Muscle of back (tissue), 11 donors: ENCODE measurements around the gene TSBP1. TPM values are rescaled to one million over a fixed set of nuclear protein-coding genes. Genes with fewer than 3 reads are reported as not detected.
A peak's percentile ranks its signal among the peaks of the same experiment; 100 is the strongest.
"Not testable (repeated sequence)": the region's sequence is repeated elsewhere in the genome, so short reads cannot be mapped to it uniquely, and the experiment has no call there.

Source experiments
- DNase-seq, 3 donors: peaks; one replicate each; pipeline versions ENCODE4 v3.0.0 to v3.0.0-alpha.2; 2013
- polyA plus RNA-seq, 10 donors: library from polyadenylated mRNA; unstranded; fragments of 120-200 nt; gene quantifications; one replicate each; pipeline ENCODE4 v1.2.1, GENCODE V29; 2013; ENCODE audit not compliant: insufficient read length in 10 of 10

The TSBP1 gene
- polyA plus RNA-seq, 10 donors = 0.45 TPM; not detected in 9

DNA sequence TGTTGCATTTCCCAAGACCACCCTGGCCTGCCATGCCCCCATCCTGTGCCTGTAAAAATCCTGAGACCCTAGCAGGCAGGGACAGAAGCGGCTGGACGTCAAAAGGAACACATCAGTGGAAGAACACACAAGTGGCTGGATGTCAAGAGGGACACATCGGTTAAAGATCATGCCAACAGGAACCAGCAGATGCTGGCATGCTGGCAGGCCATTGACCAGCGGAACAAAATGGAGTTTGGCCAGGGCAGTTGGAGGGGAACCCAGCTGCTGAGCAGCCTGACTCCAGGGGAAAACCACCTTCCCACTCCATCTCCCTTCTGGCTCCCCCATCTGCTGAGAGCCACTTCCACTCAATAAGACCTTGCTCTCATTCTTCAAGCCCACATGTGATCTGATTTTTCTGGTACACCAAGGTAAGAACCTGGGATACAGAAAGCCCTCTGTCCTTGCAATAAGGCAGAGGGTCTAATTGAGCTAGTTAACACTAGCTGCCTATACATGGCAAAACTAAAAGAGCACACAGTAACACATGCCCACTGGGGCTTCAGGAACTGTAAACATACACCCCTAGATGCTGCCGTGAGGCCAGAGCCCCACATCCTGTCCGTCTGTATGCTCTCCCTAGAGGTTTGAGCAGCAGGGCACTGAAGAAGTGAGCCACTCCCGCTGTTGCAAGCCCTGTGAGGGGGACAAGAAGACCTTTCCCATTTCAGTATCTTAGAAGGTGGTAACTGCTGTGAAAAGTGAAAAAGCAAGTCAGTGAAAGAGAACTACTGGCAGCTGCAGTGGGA, 4.2 kb upstream of the TSBP1 start:
- no peak for DNase-seq

DNA sequence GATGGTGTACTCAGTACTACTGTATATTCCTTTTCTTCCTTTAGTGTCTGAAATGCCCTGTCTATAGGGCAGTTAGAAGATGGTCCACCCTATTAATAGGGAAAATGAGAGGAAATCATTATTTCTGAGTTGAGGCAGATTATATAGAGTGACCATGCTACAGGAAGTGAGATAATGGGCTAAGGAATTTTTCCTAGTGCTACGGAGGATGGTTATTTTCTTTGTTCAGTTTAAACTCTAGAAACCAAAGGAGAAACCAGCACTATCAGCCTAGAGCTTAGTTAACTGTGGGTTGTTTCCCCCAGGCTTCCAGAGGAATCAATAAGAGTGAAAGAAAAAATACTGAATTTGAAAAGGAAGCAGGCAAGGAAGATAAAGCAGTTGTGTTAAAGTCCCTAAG, 474 bp downstream of the TSBP1 start:
- DNase-seq = no peak

DNA sequence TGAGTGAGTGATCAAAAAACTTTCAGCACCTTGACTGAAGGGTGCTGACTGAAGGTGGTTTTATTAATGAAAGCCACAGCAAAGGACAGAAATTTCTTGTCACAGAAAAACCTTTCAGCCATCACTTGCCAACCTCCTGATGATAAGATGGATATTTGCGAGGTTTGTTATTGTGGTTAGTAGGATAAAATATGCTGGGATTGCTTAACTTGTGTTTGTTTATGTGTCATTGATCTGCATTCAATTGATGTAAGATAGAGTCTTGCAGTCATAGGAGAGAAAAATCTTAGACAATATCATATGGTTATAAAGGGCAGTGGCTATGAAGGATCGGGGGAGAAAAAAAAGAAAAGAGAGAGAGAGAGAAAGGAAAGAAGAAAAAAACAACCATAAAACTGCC, 1.2 kb downstream of the TSBP1 start:
- no peak for DNase-seq

DNA sequence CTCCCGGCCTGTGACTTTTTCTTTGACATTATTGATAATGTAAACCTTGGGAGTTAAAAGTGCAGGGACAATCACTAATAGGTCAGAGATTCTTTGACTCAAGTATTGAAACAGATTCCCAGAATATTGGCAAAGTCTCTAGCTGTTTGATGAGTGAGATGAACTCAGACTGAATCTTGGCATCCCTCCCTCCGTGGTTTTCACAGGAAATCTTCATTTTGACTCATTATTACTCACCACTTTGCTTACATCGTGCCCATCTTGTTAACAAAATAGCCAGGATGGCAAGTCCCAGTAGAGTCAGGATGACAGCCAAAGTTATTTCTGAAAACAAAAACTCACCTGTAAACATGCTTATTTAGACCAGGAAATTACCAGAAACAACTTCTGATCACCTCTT, 2.0 kb downstream of the TSBP1 start:
- DNase-seq = peak in 1 of 3 donors; percentile 69

DNA sequence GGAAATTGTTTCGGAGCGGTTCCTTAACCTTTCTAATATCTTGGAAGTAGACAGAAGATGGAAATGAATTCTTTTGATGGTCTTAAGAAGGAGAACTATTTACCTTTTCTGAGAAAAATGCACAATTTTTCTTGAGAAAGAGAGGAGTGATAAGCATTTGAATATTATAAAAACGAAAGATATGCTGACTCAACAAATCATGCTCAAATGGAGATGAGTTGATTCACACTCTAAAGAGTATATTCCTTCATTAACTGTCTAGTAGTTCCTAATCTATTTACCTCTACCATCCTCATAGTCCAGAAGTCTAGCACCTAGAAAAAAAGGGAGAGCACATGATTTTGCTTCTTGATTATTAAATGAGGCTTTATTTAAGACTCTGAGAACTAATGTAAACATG, 4.1 kb downstream of the TSBP1 start:
- no peak for DNase-seq

DNA sequence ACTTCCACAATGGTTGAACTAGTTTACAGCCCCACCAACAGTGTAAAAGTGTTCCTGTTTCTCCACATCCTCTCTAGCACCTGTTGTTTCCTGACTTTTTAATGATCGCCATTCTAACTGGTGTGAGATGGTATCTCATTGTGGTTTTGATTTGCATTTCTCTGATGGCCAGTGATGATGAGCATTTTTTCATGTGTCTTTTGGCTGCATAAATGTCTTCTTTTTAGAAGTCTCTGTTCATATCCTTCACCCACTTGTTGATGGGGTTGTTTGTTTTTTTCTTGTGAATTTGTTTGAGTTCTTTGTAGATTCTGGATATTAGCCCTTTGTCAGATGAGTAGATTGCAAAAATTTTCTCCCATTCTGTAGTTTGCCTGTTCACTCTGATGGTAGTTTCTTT, 12.5 kb downstream of the TSBP1 start:
- not testable (repeated sequence) for DNase-seq

DNA sequence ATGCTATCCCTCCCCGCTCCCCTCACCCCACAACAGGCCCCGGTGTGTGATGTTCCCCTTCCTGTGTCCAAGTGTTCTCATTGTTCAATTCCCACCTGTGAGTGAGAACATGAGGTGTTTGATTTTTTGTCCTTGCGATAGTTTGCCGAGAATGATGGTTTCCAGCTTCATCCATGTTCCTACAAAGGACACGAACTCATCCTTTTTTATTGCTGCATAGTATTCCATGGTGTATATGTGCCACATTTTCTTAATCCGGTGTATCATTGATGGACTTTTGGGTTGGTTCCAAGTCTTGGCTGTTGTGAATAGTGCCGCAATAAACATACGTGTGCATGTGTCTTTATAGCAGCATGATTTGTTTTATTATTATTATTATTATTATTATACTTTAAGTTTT, 13.2 kb downstream of the TSBP1 start:
- DNase-seq = not testable (repeated sequence)

DNA sequence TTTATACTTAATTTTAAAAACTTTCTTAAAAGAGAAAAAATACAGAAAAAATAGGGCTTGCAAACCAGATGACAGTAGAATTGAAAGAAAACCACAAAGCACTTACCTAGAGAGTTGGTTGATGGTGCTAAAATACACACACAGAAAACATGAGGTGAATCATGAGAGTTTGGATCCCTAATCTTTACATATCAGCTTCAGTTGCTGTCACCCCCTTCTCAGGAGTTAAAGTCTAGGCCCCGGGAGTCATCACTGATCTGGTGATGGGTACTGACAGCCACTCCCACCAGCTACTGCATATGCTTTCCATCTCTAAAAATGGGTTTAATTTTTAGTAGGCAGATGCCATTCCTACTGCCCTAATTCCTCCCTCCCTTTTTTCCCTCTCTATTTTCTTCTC, 16.7 kb downstream of the TSBP1 start:
- DNase-seq = no peak

DNA sequence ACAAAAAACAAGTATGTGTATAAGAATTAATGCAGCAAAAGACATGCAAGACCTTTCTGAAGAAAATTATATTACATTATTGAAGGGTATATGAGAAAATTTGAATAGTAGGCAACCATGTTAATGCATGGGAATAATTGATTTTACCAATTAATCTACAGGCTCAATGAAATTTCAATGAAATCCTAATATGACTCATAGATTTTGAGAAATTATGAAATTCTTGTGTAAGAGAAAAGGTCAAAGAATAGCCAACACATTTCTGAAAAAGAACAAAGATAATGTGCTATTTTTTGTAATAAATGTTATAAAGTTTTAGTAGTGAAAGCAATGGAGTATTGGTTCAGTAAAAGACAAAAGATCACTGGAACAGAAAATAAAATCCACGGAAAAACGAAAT, 18.4 kb downstream of the TSBP1 start:
- no peak for DNase-seq

DNA sequence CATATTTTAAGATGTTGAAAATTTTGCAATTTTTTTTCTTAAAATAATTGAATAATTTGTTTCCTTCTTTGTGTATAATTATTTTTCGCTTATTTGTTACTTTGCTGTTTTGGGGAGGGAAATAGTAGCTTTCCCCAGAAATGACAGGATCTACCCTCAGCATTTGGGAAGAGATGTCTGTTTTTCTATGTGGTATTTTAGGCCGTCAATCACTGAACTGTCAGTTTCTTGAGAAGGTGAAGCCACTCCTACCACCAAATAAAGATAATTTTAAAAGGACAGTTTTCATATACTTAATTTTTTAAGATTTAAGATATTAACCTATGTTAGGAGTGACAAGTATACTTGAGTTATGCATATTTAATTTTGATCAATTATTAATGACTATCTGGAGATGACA, 31.5 kb downstream of the TSBP1 start:
- DNase-seq = no peak

DNA sequence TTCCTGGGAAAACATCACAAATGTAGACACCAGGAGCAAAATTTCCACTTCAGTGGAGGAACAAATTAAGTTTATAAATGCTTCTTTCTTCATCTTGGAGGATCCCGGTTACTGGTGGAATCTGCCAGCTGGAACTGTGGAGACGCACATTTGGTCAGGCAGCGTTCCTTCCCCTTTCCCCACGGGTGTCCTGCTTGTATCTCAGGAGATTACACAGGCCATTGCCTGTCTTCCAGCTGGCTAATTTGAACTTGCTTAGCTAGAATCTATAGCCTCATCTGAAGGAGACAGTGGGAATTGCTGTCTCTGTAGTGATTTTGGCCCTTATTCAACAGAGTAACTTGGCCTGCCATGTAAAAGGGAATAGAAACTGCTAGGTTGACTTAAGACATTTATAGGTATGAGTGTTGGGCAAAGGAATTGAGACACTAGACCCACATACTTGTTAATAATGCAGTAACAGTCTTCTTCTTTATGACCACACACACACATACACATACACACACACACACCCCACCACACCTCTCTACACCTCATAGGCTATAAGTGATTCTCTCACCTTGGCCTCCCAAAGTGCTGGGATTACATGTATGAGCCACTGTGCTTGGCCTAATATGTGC, 34.4 kb downstream of the TSBP1 start:
- DNase-seq = peak; percentile 1 to 74 (median 36)

DNA sequence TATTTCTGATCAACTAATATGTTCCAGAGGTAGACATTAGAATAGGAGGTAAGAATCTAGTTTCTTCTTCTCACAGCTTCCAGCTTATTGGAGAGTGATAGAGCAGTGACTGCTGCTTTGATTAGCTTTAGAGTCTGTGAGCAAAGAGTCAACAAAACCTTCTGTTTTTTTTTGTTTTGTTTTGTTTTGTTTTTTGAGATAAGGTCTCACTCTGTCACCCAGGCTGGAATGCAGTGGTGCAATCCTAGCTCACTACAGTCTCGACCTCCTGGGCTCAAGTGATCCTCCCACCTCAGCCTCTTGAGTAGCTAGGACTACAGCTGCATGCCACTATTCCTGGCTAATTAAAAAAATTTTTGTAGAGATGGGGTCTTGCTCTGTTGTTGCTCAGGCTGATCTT, 39.3 kb downstream of the TSBP1 start:
- no peak for DNase-seq

DNA sequence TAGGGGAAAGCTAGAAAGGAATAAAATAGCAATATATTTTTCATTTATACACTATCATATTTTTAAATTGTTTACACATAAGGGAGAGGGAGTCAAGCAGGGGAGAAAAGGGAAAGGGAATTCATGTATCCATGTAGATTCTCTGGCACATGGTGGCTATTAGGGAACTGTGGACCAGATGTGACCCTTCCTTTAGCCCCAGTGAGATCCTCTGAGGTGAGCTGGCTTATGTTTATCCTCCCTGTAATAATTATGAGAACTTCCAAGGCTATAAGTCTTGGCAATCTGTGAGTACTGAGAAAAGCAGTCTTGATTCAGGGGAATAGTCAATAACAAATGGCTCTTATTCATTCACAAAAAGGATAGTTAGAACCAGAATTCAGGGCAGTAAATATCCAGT, 42.6 kb downstream of the TSBP1 start:
- DNase-seq = peak in 1 of 3 donors; percentile 31

DNA sequence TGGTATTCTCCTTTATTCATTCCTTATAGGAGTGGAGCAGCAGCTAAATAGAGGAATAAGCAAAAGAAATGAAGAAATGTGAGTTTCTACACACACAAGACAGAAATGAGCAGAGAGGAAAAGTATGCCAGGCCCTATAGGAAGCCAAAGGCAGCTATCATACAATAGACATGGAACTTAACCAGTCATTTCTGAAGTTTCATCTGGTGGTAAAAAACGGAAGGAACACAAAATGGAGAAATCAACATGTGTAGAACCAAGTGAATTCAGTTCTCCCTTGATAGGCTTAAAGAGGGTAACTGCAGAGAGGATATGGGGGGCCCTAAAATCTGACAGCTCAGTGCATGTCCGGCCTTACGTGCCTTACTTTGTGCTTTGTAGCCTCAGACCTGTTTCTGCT, 44.6 kb downstream of the TSBP1 start:
- DNase-seq = no peak

DNA sequence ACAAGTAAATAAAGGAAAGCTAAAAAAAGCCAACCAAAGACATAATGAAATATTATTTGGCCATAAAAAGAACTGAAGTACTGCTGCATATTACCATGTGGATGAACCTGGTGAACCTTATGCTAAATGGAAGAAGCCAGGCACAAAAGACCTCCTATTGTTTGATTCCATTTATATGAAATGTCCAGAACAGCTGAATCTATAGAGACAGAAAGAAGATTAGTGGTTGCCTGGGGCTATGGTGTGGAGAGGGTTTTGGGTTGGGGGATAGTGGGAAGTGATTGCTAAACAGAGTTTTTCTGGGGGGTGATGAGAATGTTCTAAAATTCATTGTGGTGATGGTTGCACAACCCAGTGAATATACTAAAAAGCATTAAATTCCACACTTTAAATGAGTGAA, 53.2 kb downstream of the TSBP1 start:
- no peak for DNase-seq

DNA sequence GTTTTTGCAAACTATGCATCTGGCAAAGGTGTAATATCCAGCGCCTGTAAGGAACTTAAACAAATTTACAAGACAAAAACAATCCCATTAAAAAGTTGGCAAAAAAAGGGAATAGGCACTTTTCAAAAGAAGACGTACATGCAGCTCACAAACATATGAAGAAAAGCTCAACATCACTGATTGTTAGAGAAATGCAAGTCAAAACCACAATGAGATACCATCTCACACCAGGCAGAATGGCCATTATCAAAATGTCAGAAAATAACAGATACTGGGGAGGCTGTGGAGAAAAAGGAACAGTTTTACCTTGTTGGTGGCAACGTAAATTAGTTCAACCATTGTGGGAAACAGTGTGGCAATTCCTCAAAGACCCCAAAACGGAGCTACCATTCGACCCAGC, 54.2 kb downstream of the TSBP1 start:
- DNase-seq = no peak

DNA sequence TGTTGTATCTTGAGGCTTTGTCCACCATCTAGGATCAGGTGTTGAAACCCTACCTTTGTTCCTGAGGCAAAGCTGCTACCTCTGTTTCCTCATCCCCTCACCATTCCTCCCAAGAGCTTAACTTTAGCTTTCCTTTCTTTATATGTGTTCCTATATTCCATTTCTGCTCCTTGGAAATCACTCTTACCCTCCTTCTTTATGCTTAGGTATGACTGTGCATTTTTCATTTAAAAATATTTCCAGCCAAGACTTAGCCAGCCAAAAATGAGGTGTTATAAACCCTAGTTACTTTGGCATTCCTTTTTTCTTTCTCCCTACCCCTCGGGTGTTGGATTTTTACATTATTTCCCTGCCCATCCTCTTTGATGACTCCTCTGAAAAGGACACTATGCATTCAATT, 57.7 kb downstream of the TSBP1 start:
- no peak for DNase-seq

DNA sequence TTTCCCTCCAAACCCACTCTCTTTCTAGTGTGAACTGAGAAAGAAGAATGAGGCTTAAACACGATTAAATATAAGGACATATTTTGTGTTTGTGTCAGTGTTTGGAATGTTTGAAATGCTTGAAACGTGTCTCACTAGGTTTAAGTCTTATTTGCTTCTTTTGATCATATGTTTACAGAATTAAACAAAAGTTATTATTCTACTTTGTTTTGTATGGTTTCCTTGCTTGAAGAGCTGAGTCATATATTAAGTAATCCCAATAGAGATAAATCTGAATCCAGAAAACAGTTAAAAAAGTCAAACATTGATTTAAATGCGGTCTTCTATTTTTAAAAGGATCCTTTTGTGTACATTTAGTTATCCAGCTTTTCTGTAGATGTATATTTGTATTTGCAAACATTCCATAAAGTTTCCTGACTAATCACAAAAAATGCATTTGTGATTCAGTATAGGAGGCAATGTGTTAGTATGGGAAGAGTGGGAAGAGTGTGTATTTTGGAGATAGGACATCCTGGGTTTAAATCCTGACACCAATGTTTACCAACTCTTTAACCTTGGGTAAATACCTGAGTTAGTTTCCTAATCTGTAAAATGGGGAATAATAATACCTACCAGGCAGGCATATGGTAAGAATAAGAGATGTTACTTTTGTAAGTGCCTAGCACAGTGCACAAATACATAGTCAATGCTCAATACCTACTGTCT, 72.9 kb downstream of the TSBP1 start:
- DNase-seq = peak in 1 of 3 donors; percentile 2

DNA sequence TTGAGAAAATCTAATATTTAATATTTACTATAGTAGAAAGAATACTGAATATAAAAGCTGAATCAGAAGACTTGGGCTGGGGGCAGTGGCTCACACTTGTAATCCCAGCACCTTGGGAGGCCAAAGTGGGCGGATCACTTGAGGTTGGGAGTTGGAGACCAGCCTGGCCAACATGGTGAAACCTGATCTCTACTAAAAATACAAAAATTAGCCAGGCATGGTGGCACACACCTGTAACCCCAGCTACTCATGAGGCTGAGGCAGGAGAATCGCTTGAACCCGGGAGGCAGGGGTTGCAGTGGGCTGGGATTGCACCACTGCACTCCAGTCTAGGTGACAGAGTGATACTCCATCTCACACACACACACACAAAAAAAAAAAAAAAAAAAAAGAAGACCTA, 76.7 kb downstream of the TSBP1 start:
- not testable (repeated sequence) for DNase-seq

DNA sequence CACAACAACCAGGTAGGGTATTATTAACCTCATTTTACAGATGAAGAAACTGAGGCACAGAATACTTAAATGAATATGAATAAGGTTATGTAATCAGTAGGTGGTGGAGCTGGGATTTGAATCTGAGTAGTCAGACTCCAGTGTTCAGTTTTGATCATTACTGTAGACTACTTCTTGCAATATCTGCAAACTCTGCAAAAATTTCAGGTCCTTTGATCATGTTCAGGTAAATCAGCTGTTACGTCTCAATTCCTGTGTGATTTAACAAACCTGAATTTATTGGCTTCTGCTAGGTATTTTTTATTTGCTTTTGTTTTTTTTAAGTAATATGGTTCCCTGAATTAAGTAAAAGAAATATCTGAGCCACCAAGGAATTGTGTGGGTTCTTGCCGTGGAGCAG, 77.1 kb downstream of the TSBP1 start:
- no peak for DNase-seq

DNA sequence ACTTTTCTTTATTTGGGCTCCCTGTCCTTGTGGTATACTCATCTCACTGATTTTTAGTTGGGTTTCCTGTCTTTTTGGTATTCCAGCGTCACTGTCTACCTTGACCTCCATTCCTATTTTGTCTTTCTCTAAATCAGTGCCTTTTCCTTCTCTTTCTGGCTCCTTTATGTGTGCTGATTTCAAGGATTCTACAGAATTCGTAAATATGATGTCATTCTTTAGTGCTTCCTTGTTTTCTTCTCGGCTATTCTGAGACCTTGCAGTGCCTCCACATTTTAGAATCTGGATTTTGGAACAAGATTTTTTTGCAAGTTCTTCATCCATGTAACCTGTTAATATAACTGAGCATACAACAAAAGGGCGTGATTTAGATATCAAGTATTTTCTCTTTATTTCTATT, 78.0 kb downstream of the TSBP1 start:
- DNase-seq = no peak

DNA sequence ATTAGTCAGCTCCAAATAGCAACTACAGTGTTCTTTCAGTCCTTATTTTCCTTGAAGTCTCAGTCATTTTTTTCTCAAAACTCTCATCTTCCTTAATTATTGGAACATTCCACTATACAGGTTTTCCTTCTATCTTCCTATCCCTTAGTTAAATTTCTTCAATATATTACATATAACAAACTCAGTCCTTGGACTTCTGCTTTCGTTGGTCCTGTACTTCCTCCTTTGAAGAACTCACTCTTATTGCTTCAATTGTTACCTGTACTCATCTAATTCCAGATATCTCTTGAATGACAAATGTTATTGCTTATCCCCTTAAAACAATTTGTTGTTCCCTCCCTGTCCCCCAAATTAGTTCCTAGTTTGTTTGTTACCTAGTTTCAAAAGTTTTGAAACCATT, 80.2 kb downstream of the TSBP1 start:
- DNase-seq = no peak

DNA sequence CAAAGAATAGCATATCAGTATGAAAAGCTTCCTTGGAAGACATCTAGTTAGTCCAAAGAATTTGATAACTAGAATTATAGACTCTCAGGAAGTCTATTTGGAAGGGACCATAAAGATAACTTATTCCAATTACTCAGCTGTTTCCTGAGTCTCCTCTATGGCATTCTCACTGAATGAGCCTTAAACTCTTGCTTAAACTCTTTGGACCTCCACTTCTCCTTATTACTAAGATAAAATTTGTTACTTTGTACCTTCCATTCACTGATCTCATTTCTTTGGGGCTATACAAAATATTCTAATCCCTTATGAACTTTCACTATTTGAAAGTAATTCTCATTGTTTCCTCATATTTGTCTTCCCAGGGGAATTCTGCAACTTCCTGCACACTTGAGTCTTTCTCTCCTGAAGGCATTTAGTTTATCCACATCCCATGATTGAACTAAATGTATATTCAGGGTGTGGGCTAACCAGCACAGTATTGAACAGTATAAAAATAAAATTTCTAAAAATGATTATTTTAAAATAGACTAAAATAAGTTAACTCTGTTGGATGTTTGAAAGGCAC, 80.7 kb downstream of the TSBP1 start:
- DNase-seq = peak in 1 of 3 donors; percentile 23
